ENCODE measurements around the gene PLCB1.

GRCh38 chr20:8370774-8371173, 238.7 kb downstream of the PLCB1 start:
- TF ChIP-seq, protein P1, sequence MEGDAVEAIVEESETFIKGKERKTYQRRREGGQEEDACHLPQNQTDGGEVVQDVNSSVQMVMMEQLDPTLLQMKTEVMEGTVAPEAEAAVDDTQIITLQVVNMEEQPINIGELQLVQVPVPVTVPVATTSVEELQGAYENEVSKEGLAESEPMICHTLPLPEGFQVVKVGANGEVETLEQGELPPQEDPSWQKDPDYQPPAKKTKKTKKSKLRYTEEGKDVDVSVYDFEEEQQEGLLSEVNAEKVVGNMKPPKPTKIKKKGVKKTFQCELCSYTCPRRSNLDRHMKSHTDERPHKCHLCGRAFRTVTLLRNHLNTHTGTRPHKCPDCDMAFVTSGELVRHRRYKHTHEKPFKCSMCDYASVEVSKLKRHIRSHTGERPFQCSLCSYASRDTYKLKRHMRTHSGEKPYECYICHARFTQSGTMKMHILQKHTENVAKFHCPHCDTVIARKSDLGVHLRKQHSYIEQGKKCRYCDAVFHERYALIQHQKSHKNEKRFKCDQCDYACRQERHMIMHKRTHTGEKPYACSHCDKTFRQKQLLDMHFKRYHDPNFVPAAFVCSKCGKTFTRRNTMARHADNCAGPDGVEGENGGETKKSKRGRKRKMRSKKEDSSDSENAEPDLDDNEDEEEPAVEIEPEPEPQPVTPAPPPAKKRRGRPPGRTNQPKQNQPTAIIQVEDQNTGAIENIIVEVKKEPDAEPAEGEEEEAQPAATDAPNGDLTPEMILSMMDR (IDR thresholded peaks at IDR 0.05): no peak
- TF ChIP-seq POLR2A (IDR thresholded peaks at IDR 0.05): no peak

All from Peyer's patch (tissue), 4 donors.